NCI-H2107 treated with DMSO at 0.1 percent for 48 hours (cell line): Measurements from ENCODE around the gene PNRC1.
"Not testable (repeated sequence)": the region's sequence is repeated elsewhere in the genome, so short reads cannot be mapped to it uniquely, and the experiment has no call there.

ENCODE experiments used
- DNase-seq: peaks from one replicate; lab custom pipeline; 2025; ENCODE audit not compliant: unreplicated experiment; lab: John Stamatoyannopoulos, UW

PNRC1 gene

DNA sequence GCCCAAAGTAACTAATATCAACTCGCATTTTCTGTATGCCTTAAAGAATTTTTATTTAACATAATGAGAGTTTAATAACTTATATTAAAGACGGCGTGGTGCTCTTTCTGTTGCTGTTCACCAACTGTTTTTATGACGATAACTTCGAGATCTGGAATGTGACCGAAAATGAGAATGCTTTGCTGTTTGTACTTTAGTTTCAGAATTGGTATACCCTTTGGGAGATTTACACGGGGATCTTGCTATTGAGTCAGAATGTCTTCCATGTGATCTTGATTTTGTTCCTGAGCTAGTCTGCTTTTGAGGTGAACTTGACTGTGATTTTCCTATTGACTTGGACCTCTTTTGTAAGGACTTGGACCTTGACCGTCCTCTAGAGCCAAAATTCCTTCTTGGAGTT, 17.9 kb downstream of the PNRC1 start:
- no peak for DNase-seq

DNA sequence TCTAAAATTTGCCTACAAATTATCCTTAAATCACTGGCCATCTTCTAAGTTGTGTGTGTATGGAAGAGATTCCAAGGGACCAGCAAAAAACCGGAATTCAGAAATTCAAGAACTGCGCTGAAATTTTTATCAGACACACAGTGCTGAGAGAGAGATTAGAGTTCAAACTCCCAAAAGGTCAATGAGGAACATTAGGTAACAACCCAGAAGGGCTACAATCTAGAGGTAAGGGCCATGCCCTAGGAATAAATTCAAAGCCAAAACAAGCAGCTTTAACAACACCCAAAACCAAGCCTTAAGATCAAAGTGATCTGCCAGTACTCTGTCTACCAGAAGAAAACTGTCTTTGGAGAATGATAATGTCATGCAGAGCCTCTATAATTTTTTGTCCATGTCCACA, 19.6 kb downstream of the PNRC1 start:
- DNase-seq = no peak

DNA sequence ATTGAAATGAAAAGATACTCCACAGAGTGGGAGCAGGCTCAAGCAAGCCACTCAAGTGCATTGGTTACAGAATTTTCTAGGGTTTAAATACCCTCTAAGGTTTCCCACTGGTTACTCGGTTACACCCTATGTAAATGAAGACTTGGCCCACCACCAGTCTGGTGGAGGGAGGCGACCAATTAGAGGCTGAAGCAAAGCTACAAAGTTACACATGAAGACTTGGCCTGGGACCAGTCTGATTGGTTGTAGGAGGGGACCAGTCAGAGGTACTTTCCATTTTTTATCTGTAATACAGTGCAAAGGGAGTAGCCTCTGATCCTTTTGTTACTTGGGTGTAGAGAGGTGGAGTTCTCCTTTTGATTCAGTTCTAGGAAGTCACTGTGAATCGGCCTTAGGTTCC, 29.7 kb downstream of the PNRC1 start:
- no peak for DNase-seq

DNA sequence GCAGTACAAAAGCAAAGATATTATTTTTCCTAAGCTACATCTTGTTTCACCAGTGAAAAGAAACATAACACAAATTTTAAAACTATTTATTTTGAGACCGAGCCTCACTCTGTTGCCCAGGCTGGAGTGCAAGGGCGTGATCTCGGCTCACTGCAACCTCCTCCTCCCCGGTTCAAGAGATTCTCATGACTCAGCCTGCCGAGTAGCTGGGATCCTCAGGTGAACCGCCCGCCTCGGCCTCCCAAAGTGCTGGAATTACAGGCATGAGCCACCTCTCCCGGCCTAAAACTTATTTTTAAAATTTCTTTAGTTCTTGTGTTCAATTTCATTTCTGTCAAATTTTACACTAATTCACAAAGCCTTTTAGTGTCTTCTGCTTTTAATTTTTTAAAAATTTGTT, 31.4 kb downstream of the PNRC1 start:
- DNase-seq = no peak

DNA sequence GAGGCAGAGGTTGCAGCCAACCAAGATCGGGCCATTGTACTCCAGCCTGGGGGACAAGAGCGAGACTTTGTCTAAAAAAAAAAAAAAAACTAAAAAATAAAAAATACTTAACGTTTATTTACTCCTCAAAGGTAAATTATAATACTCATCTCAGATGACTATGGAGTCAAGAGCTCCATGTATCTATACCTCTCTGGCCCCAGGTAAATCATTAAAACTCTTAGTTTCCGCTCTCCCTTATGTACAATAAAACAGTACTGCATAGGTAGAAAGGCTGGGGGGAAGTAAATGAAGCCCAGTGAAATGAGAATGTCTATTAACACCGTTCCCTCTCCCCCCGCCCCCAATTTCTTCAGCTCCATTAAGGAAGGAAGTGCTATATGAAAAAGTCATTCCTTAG, 36.2 kb downstream of the PNRC1 start:
- no peak for DNase-seq

DNA sequence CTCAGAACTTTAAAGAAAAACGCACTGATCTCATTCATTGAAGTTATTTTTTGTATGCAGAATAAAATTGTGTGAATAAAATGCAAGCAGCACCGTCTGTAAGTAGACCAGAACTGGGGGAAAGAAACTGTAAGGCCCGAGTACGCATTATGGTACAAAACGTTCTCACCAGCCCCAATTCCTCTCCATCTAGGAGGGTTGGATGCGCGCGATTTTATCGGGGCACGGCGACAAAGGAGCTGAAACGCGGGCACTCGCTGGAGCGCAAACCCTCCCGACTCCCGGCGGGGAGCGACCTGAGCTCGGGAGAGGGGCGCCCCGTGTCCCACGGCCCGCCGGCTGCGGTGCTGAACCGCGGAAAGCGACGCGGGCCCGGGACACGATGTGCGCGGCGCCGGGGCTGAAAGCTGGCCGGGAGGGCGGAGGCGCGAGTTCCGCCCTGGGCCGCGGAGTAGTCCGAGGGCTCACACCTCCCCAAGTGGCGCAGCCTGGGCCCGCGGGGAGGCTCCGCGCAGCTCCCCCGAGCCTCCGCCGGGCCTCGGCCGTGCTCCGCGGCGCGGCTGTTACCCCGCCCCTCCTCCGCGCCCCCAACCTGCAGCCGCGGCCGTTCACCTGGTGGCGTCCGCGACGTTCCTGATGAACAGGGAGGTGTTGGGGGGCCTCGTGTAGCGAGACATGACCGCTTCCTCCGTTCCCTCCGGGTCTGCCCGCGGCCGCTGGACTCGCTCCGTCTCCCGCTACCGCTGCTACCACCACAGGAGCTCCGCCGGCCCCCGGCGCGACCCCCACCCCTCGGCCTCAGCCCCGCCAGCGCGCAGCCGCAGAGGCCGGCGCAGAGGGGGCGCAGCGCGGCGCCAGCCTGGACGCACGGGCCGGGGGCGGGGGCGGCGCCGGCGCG, 36.9 kb downstream of the PNRC1 start, which contains the start of gene SRSF12:
TSS of gene SRSF12 (minus strand) at position 861 of the 898 bp plus-strand sequence. CDS start at position 677, 184 bp downstream.
- DNase-seq = no peak

DNA sequence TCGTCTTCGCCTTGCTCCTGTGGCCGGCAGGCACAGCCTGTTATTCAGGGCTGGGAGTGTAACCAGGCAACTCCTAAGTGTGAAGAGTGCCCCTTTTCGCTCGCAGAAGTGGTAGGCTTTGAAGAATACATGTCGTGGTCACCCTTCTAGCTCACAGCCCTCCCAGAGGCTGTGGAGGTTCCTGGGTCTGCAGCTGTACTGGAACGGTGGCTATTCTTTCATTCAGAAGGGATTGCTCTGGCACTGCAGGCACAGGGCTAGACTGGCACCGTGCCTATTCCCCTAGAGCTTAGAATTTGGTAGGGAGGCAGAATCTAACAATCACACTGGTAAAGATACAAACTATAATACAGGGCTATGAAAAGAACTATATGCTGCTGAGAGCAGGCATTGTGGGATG, 38.4 kb downstream of the PNRC1 start:
- no peak for DNase-seq

DNA sequence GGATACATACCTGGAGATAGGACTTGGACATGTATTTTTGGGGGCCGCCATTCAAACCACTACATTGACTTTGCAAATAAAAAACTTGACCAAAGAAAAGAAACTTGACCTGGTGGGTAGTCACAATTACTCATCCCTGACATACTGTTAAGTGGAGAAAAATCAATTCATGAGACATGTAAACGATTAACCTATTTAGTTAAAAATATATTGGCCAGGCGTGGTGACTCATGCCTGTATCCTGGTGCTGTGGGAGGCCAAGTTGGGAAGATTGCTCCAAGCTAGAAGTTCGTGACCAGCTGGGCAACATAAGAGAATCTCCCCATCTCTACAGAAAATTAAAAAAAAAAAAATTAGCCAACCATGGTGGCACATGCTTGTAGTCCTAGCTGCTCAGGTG, 39.8 kb downstream of the PNRC1 start:
- no peak for DNase-seq

DNA sequence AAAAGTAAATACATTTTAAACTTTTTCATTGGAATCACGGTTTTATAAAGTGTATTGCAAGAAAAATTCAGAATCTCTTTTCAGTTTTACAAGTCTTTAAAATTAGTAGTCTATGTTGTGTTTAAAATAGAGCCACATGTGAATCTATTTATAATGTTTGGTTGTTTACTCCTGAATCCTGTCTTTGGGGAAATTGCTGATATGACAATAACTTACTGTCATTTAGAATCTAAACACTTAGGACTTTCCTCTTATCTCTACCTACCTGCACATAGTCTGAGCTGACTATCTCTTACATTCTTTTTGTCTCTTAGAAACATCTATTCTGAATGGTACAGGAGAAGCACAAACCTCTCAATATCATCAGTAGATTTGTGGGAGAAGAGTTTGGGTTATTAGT, 41.4 kb downstream of the PNRC1 start:
- DNase-seq = no peak

DNA sequence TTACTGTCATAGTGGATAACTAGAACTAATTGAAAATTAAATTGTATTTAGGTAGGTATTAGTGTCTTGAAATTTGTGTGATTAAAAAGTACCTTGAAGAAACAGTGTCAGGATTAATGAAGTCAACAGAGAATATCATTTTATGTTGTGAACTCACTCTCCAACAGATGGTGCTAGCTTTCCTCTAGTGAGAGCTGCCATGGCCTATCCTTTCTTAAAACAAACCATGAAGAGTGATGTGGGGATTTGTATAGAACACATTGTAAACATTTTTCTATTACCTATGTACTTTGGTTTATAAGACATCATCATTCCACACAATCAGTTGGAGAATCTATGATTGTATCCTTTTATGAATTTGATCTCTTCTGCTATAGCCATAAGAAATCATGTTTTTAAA, 42.1 kb downstream of the PNRC1 start:
- peak; percentile 63 for DNase-seq

DNA sequence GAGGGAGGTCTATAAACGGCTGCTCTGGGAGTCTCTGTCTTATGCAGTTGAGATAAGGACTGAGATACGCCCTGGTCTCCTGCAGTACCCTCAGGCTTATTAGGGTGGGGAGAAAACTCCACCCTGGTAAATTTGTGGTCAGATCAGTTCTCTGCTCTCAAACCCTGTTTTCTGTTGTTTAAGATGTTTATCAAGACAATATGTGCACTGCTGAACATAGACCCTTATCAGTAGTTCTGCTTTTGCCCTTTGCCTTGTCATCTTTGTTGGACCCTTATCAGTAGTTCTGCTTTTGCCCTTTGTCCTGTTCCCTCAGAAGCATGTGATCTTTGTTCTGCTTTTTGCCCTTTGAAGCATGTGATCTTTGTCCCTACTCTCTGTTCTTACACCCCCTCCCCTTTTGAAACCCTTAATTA, 47.7 kb downstream of the PNRC1 start:
- DNase-seq = not testable (repeated sequence)

DNA sequence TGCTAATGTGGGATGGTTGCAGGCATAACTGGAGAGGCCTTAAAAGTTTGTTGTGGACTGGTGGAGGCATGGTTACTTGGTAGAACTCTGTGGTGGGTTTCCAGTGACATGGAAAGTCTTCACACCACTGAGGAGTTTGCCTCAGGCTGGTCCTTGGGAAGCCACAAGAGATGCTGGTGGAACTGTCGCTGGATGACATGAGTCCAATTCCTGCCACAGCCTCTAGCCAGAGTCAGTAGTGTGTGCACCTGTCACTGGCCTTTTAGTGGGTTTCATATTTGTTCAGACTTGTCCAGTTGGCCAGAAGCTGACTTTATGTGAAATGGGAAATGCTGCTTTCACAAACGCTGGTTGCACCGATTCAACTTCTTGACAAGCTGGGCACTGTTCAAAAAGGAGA, 51.0 kb downstream of the PNRC1 start:
- no peak for DNase-seq

DNA sequence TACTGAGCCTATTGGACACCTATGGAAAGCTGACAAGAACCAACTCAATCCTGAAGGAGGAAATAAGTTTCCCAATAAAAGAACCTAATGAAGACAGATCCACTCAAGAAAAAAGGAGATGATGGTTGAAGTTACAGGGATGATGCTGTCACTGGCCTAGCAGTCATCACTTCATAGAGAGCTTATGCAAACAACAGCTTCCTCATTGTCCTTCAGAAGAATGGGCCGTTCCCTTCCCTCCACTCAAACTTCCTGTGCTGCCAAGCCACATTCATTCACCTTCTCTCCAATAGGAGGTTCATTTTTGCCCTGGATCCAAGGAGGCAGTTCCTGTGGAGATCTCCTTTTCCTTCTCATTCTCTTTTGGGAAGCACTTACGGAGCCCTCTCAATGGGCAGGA, 51.5 kb downstream of the PNRC1 start:
- no peak for DNase-seq

DNA sequence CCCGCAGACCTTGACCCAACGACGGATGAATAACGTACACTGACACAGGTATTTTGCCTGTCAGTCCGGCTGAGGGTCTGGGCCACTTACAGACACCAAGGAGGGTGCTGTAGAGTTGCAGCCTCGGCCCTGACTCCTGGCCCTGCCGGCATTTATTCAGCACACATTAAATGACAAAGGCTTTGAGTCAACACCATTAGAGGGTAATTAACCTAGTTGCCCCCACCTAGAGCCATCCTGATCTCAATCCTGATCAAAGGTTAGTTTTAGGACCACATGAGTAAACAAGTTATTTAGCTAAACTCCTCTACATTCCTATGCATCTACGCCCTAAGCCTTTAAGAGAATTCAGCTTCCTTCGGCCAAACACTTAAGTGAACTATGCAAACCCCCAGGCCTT, 53.4 kb downstream of the PNRC1 start:
- DNase-seq = no peak

DNA sequence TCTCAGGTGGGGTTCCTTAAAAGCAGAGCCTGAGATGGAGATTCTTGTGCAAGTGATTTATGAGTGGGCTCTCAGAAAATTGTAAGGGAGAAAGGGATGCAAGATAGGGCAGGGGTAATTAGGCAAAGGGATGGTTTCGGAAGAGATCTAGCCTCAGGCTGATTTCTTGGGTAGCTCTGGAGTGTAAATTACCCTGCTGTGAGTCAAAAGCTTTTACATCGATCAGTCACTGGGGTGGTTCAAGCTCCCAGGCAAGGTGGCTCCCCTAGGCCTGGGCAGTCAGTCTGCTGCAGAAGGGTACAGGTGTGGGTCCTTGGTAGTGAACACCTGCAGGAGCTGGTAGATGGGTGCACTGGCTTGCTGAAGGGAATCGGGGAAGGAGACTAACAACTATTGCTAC, 54.2 kb downstream of the PNRC1 start:
- DNase-seq = no peak
